Brain pericyte (primary cell): ENCODE data around the gene PRMT1.

ENCODE experiments used
- DNase-seq: peaks from one replicate; pipeline ENCODE4 v3.0.0-alpha.2; 2012; ENCODE audit warnings: low read depth, low spot score

PRMT1 gene

GRCh38 chr19:49687566-49688316 is 10.7 kb downstream of the PRMT1 start:
- DNase-seq: no peak

- no peak for DNase-seq
These were observed 11.6 kb downstream of the PRMT1 start for GRCh38 chr19:49688531-49689132.

GRCh38 chr19:49689133-49690078 is 12.3 kb downstream of the PRMT1 start, which contains the start of gene ADM5:
TSS of gene ADM5 (plus strand) at chr19:49689594. CDS start at chr19:49689838, 244 bp downstream.
- DNase-seq: no peak

GRCh38 chr19:49690079-49690655 is 13.1 kb downstream of the PRMT1 start:
- no peak for DNase-seq

GRCh38 chr19:49690656-49691242 is 13.7 kb downstream of the PRMT1 start, which contains the start of gene CPT1C:
TSS of gene CPT1C (plus strand) at chr19:49691116. CDS start at chr19:49692253, 1,137 bp downstream.
- no peak for DNase-seq

GRCh38 chr19:49691243-49692146 is 14.4 kb downstream of the PRMT1 start:
- no peak for DNase-seq

- DNase-seq: no peak
These were observed 15.1 kb downstream of the PRMT1 start for GRCh38 chr19:49692147-49692506.

- no peak for DNase-seq
These were observed 19.0 kb downstream of the PRMT1 start for GRCh38 chr19:49696115-49696514.

GRCh38 chr19:49696865-49697264 is 19.8 kb downstream of the PRMT1 start:
- no peak for DNase-seq

GRCh38 chr19:49699364-49699763 is 22.3 kb downstream of the PRMT1 start:
- no peak for DNase-seq

- no peak for DNase-seq
These were observed 23.5 kb downstream of the PRMT1 start for GRCh38 chr19:49700563-49700962.

GRCh38 chr19:49701271-49701786 is 24.3 kb downstream of the PRMT1 start:
- no peak for DNase-seq

GRCh38 chr19:49704888-49705642 is 28.0 kb downstream of the PRMT1 start:
- no peak for DNase-seq

- no peak for DNase-seq
These were observed 28.8 kb downstream of the PRMT1 start for GRCh38 chr19:49705919-49706318.

- no peak for DNase-seq
These were observed 33.4 kb downstream of the PRMT1 start for GRCh38 chr19:49710372-49710951.

GRCh38 chr19:49712397-49712859 is 35.4 kb downstream of the PRMT1 start:
- no peak for DNase-seq

- no peak for DNase-seq
These were observed 36.3 kb downstream of the PRMT1 start for GRCh38 chr19:49713236-49713845.

GRCh38 chr19:49716154-49716553 is 39.1 kb downstream of the PRMT1 start:
- DNase-seq: no peak
